HG03469 (cell line): Measurements from ENCODE around the gene OPN1MW2.
"Not testable (repeated sequence)": the region's sequence is repeated elsewhere in the genome, so short reads cannot be mapped to it uniquely, and the experiment has no call there.

Source experiments
- ATAC-seq: cut with Tn5 transposase; IDR thresholded peaks from one replicate; pipeline ENCODE4 v1.9.1; 2021; ENCODE audit warnings: mild to moderate bottlenecking, moderate library complexity, moderate number of reproducible peaks; ENCODE audit not compliant: unreplicated experiment

OPN1MW2 gene

GRCh38 chrX:154263072-154263471 lies 43.5 kb downstream of the OPN1MW2 start:
- not testable (repeated sequence) for ATAC-seq

DNA sequence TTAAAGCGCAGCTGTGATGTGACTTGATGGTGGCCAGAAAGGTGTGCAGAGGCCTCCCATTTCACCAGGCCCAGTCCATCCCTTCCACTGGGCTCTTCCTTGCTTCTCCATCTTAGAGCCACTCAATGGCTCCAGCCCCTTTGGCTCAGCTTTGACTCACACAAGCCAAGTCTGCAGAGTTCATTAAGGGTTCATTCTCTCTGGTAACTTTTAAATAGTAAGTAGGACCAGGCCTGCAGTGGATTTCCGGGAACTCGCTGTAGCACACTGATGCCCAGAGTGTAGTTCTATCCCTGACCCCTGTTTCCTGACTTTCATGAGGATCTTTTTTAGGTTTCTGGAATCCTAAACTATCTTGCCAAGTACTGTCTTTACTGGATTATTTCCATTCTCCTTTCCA lies 49.7 kb downstream of the OPN1MW2 start:
- not testable (repeated sequence) for ATAC-seq
